Stimulated activated effector memory CD8-positive, alpha-beta T cell treated with anti-CD3 and anti-CD28 coated beads, Interleukin-12 subunit alpha, Interleukin-12 subunit beta, amount 100 ng/mL, for 72 hours (primary cell): ENCODE data around the gene SHLD1.

Experiments
- ATAC-seq: fragments of 150-1000 bp; cut with Tn5 transposase; 2 replicates; pipeline ENCODE4 v1.10.0; 2021
- DNase-seq, 2 donors: peaks; one replicate each; pipeline ENCODE4 v3.0.0; 2021 to 2022; ENCODE audit warnings: low spot score in 2 of 2
- H3K27ac Mint-ChIP-seq: one replicate; pipeline ENCODE4 v1.8.0; 2022; ENCODE audit warnings: mild to moderate bottlenecking, mixed read lengths
- H3K36me3 Mint-ChIP-seq: one replicate; pipeline ENCODE4 v1.8.0; 2022; ENCODE audit warnings: mild to moderate bottlenecking, mixed read lengths
- H3K4me1 Mint-ChIP-seq: one replicate; pipeline ENCODE4 v1.8.0; 2022; ENCODE audit warnings: mixed read lengths
- H3K4me3 Mint-ChIP-seq: one replicate; pipeline ENCODE4 v1.8.0; 2022; ENCODE audit warnings: mild to moderate bottlenecking, mixed read lengths
- H3K9me3 Mint-ChIP-seq: one replicate; pipeline ENCODE4 v1.8.0; 2022; ENCODE audit warnings: mixed read lengths

Gene SHLD1

DNA sequence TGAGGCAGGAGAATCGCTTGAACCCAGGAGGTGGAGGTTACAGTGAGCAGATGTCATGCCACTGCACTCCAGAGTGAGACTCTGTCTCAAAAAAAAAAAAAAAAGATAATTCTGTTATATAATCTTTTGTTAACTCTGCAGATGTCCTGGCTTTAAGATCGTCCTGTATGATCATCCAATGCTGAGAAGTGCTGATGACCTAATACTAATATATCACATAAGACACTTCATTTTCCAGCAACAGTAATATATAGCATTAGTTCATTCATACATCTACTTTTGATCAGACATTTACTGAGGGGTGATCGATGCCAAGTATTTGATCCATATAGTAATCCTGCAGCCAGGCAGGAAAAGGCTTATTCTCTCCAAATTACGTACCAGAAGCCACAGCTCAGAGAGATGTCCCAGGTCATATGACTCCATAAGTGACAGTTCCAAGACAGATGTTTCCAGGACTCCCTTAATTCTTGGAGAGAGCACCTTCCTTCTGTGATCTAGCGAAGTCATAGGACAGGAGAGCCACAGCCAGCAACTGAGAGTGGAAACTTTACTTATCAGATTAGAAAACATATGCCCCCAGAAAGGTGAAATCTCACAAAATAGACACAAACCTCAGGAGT is 60.7 kb downstream of the SHLD1 start:
- ATAC-seq (no peak), DNase-seq (no peak)
- H3K4me1 Mint-ChIP-seq: peaks cover 4% of the 10 kb centered on the region
- no peak overlapping the region for H3K27ac Mint-ChIP-seq
- H3K9me3 Mint-ChIP-seq: no peaks in the 10 kb centered on the region
- no peak overlapping the region for H3K4me3 Mint-ChIP-seq
- peaks cover 8% of the 10 kb centered on the region for H3K36me3 Mint-ChIP-seq

GRCh38 chr20:5811746-5812145 is 61.5 kb downstream of the SHLD1 start:
- DNase-seq (no peak), ATAC-seq (no peak)
- Mint-ChIP-seq H3K4me3 (no peak overlapping the region), H3K36me3 (peaks cover 8% of the 10 kb centered on the region), H3K9me3 (no peaks in the 10 kb centered on the region), H3K27ac (no peak overlapping the region), H3K4me1 (peaks cover 4% of the 10 kb centered on the region)

DNA sequence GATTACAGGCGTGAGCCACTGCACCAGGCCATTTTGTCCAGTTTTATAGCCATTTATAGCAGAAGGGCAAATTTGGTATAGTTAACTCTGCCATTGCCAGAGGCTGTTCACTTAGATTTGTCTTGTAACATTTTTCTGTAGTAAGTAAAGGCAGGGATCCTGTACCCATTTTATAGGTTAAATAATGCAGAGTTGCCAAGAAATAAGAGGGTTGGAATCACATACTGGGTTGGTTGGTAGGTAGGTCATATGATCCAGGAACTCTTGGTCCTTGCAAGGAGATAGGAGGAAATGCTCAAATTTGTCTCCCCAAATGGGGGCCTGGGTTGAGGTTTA is 68.1 kb downstream of the SHLD1 start:
- ATAC-seq (no peak), DNase-seq (no peak)
- Mint-ChIP-seq H3K4me3 (no peak overlapping the region), H3K36me3 (no peaks in the 10 kb centered on the region), H3K9me3 (no peaks in the 10 kb centered on the region), H3K27ac (no peak overlapping the region), H3K4me1 (peaks cover 6% of the 10 kb centered on the region)

DNA sequence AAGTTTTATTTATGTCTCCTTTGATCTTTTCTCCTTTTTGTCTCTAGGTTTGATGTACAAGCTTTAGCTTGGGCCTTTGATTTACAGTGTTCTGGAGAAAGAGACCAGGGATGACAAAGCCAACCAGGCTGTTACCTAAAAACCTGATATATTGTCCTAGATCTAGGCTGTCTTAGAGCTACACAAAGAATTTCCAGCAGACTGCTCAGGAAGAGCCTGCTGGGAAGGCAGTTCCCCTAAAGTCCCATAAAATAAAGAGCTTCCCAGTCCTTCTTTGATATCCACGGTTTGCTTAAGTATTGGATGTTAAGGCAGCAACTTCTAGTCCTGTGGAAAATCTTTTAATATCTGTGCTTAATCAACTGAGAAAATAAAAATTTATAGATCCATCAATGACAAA is 70.5 kb downstream of the SHLD1 start:
- H3K9me3 Mint-ChIP-seq: no peaks in the 10 kb centered on the region
- DNase-seq (no peak), ATAC-seq (no peak)
- H3K4me1 Mint-ChIP-seq: peaks cover 17% of the 10 kb centered on the region
- no peaks in the 10 kb centered on the region for H3K36me3 Mint-ChIP-seq
- no peak overlapping the region for H3K27ac Mint-ChIP-seq
- no peak overlapping the region for H3K4me3 Mint-ChIP-seq

GRCh38 chr20:5821627-5822215 is 71.5 kb downstream of the SHLD1 start:
- ATAC-seq (no peak), DNase-seq (no peak)
- H3K27ac Mint-ChIP-seq: no peak overlapping the region
- peaks cover 20% of the 10 kb centered on the region for H3K4me1 Mint-ChIP-seq
- H3K9me3 Mint-ChIP-seq: no peaks in the 10 kb centered on the region
- H3K4me3 Mint-ChIP-seq: no peak overlapping the region
- H3K36me3 Mint-ChIP-seq: no peaks in the 10 kb centered on the region

DNA sequence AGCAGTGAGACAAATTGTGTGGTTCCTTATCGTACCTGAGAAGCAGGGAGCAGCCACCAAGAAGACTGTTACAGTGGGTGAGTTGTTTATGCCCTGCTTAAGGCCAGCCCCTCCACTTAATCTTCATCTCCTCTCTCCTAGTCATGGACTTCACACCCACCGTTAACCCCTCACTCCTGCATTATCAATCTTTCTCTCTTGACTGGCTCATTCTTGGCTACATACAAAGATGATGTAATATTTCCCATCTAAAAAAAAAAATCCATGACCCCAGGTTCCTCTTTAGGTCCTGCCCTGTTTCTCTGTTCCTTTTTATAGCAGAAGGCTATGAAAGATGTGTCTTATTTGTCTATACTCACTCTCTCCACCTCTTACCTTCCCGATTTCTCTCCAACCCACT is 72.4 kb downstream of the SHLD1 start:
- no peak for ATAC-seq
- Mint-ChIP-seq H3K4me3 (no peak overlapping the region), H3K27ac (no peak overlapping the region), H3K36me3 (no peaks in the 10 kb centered on the region), H3K9me3 (no peaks in the 10 kb centered on the region), H3K4me1 (peaks cover 28% of the 10 kb centered on the region)
- no peak for DNase-seq

DNA sequence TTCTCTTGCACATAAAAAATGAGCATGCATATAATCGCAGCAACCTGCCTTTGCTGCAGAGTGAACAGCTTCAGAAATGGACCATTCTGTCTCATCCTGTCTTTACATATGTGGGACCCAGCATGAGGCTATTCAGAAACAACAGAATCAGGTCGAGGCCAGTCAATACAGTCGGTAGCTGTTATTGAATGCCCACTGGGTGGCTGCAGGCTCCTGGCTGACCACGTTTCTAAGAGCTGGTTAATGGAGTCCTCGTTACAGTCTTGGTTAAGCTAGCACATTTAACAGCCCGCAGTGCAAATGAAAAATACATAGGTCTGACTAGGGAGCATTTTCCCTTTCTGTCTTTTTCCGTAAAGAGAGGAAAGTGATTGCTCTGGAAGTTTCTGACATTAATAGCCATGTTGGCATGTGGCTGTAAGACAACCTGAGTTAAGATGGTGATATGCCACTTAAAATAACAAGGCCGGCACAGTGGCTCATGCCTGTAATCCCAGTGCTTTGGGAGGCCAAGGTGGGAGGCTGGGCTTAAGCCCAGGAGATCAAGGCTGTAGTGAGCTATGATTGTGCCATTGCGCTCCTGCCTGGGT is 75.0 kb downstream of the SHLD1 start:
- DNase-seq (no peak), ATAC-seq (no peak)
- Mint-ChIP-seq H3K4me1 (peaks cover 32% of the 10 kb centered on the region), H3K27ac (no peak overlapping the region), H3K4me3 (no peak overlapping the region), H3K36me3 (no peaks in the 10 kb centered on the region), H3K9me3 (no peaks in the 10 kb centered on the region)

- H3K9me3 Mint-ChIP-seq: no peaks in the 10 kb centered on the region
- DNase-seq (no peak), ATAC-seq (no peak)
- peak overlapping the region; percentile 43 for H3K27ac Mint-ChIP-seq
- H3K36me3 Mint-ChIP-seq: no peaks in the 10 kb centered on the region
- H3K4me1 Mint-ChIP-seq: peaks cover 32% of the 10 kb centered on the region
- H3K4me3 Mint-ChIP-seq: no peak overlapping the region
Measured at GRCh38 chr20:5827098-5827853, 77.1 kb downstream of the SHLD1 start.

GRCh38 chr20:5827861-5828260 is 77.7 kb downstream of the SHLD1 start:
- Mint-ChIP-seq H3K36me3 (no peaks in the 10 kb centered on the region), H3K9me3 (no peaks in the 10 kb centered on the region), H3K27ac (peak overlapping the region; percentile 43), H3K4me1 (peaks cover 31% of the 10 kb centered on the region), H3K4me3 (no peak overlapping the region)
- DNase-seq (no peak), ATAC-seq (no peak)

- DNase-seq (no peak), ATAC-seq (no peak)
- Mint-ChIP-seq H3K27ac (no peak overlapping the region), H3K9me3 (no peaks in the 10 kb centered on the region), H3K36me3 (no peaks in the 10 kb centered on the region), H3K4me1 (peaks cover 16% of the 10 kb centered on the region), H3K4me3 (no peak overlapping the region)
Measured at GRCh38 chr20:5829241-5829809, 79.1 kb downstream of the SHLD1 start.

- Mint-ChIP-seq H3K36me3 (peaks cover 9% of the 10 kb centered on the region), H3K4me3 (no peak overlapping the region), H3K9me3 (no peaks in the 10 kb centered on the region), H3K4me1 (peaks cover 31% of the 10 kb centered on the region), H3K27ac (no peak overlapping the region)
- DNase-seq (no peak), ATAC-seq (no peak)
Measured at GRCh38 chr20:5831539-5832237, 81.5 kb downstream of the SHLD1 start.

DNA sequence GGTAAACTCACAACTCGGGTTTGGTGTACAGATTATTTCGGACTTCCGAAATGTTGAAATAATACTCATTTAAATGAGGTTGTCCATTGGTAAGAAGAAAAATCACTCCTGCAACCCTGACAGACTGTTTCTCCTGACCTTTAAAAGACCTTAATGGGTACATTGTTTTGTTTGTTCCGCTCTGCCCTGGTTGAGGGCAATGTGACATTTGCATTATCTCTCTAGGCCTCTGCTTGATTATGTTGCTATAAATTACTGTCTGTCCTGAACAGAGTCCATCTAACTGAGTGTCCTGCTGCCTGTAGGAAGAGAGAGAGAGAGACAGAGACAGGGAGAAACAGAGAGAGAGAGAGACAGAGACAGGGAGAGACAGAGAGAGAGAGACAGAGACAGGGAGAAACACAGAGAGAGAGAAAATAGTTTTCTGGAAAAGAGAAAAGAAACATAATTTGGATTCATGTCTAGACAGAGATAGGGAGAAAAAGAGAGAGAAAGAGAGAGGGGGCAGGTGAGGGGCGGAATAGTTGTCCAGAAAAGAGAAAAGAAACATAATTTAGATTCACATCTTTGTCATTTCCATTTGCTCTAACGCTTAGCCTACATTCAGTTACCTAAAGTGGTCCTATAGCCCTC is 83.2 kb downstream of the SHLD1 start:
- peak overlapping the region; percentile 87 for H3K27ac Mint-ChIP-seq
- peaks cover 22% of the 10 kb centered on the region for H3K4me1 Mint-ChIP-seq

GRCh38 chr20:5834436-5835005 is 84.3 kb downstream of the SHLD1 start:
- Mint-ChIP-seq H3K4me3 (no peak overlapping the region), H3K9me3 (no peaks in the 10 kb centered on the region), H3K27ac (peak overlapping the region; percentile 87), H3K36me3 (peaks cover 10% of the 10 kb centered on the region), H3K4me1 (peaks cover 22% of the 10 kb centered on the region)
- DNase-seq: no peak
- no peak for ATAC-seq

More for the DNA sequence above, 83.2 kb downstream of the SHLD1 start:
- Mint-ChIP-seq H3K36me3 (peaks cover 10% of the 10 kb centered on the region), H3K9me3 (no peaks in the 10 kb centered on the region), H3K4me3 (no peak overlapping the region)
- no peak for DNase-seq
- no peak for ATAC-seq

DNA sequence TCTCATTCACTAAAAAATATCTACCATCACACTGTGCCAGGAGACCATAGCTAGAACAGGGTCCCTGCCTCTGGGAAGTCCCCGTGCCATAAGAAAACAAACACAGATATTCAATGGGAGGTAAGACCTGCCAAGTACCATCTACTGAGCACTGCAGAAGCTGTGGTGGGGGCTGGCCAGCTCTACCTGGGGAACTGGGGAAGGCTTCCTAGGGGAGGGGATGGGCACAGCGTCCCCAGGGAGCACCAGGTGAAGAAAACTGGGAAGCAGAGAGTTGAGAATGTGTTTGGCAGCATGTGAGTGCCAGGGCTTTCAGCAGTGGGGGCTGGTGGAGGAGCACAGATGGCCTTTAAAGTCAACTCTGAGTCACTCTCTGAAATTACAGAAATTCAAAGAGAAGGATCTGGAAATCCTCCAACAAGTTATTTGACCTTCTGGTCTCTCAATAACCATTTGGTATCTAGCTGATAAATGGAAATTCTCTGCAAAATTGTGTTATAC is 85.2 kb downstream of the SHLD1 start:
- H3K36me3 Mint-ChIP-seq: peaks cover 10% of the 10 kb centered on the region
- peaks cover 22% of the 10 kb centered on the region for H3K4me1 Mint-ChIP-seq
- peak overlapping the region; percentile 87 for H3K27ac Mint-ChIP-seq
- ATAC-seq (peak; percentile 71), DNase-seq (no peak)
- H3K4me3 Mint-ChIP-seq: no peak overlapping the region
- no peaks in the 10 kb centered on the region for H3K9me3 Mint-ChIP-seq
